NT2/D1 (cell line): ENCODE measurements around the gene PAQR5.

Experiments used
- YY1 ChIP-seq: IDR thresholded peaks from 2 replicates; pipeline ENCODE4 v1.6.1; 2011; ENCODE audit not compliant: insufficient read length, insufficient read depth
- ZNF274 ChIP-seq: IDR thresholded peaks from 2 replicates; pipeline ENCODE4 v1.6.1; 2011; ENCODE audit warnings: mild to moderate bottlenecking, low read depth, low read length

DNA sequence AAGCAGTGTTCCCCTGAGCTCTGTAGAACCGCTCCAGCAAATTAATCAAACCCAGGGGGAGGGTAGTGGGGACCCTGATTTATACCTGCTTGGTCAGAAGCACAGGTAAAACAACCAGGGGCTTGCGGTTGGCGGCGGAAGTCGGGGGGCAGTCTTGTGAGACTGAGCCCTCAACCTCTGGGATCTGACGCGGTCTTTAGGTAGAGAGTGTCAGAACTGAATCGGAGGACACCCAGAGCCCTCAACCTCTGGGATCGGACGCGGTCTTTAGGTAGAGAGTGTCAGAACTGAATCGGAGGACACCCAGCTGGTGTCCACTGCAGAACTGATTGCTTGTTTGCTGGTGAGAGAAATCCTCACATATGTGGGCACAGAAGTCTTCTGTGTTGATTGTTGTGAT is 12.9 kb upstream of the PAQR5 start:
- TF ChIP-seq ZNF274 (no peak), YY1 (no peak)
